GM23338 (cell line): ENCODE results near the gene TRAPPC12. TPM values are rescaled to one million over a fixed set of nuclear protein-coding genes. Genes with fewer than 3 reads are reported as not detected.

Source experiments
- ATAC-seq: fragments of 200-7000 bp; cut with Tn5 transposase; 3 replicates; pipeline ENCODE4 v1.9.1; 2020
- DNase-seq: peaks from one replicate; pipeline ENCODE4 v3.0.0-alpha.2; 2015; ENCODE audit warnings: low spot score
- H2AFZ ChIP-seq: fragments of 200-600 bp; sonication (generic); 2 replicates; pipeline ENCODE4 v1.8.0; 2016; ENCODE audit warnings: antibody characterized with exemption, mild to moderate bottlenecking, moderate library complexity
- H3F3A ChIP-seq: fragments of 200-600 bp; sonication (generic); replicated peaks from 2 replicates; pipeline ENCODE4 v1.8.0; 2017; ENCODE audit warnings: antibody characterized with exemption, mixed run types, low read depth
- H3K27ac ChIP-seq: fragments of 200-600 bp; sonication (generic); 2 replicates; pipeline ENCODE4 v1.6.1; 2016; ENCODE audit warnings: low read depth
- H3K27me3 ChIP-seq: fragments of 200-600 bp; sonication (generic); 2 replicates; pipeline ENCODE4 v1.8.0; 2016; ENCODE audit warnings: mild to moderate bottlenecking, mixed run types, moderate library complexity; ENCODE audit not compliant: insufficient read depth
- H3K36me3 ChIP-seq: fragments of 200-600 bp; sonication (generic); 2 replicates; pipeline ENCODE4 v1.8.0; 2016; ENCODE audit warnings: mild to moderate bottlenecking; ENCODE audit not compliant: insufficient read depth
- H3K4me1 ChIP-seq: fragments of 200-600 bp; sonication (generic); 2 replicates; pipeline ENCODE4 v1.8.0; 2016; ENCODE audit warnings: mild to moderate bottlenecking, moderate library complexity; ENCODE audit not compliant: insufficient read depth
- H3K4me2 ChIP-seq: fragments of 200-600 bp; sonication (generic); 2 replicates; pipeline ENCODE4 v1.7.1; 2017; ENCODE audit warnings: mixed run types
- H3K4me3 ChIP-seq: fragments of 200-600 bp; sonication (generic); 2 replicates; pipeline ENCODE4 v1.6.1; 2016; ENCODE audit warnings: mixed run types
- H3K79me2 ChIP-seq: fragments of 200-600 bp; sonication (generic); replicated peaks from 2 replicates; pipeline ENCODE4 v1.8.0; 2017; ENCODE audit warnings: mild to moderate bottlenecking; ENCODE audit not compliant: insufficient read depth
- H3K9me2 ChIP-seq: fragments of 200-600 bp; sonication (generic); 2 replicates; pipeline ENCODE4 v1.8.0; 2017; ENCODE audit not compliant: insufficient read depth
- H4K20me1 ChIP-seq: fragments of 200-600 bp; sonication (generic); replicated peaks from 2 replicates; pipeline ENCODE4 v1.8.0; 2017; ENCODE audit warnings: mild to moderate bottlenecking; ENCODE audit not compliant: insufficient read depth
- H3K27ac Mint-ChIP-seq: 2 replicates; pipeline ENCODE4 v1.8.0; 2020; ENCODE audit warnings: inconsistent platforms, mild to moderate bottlenecking, moderate library complexity, mixed read lengths
- H3K27me3 Mint-ChIP-seq: 3 replicates; pipeline ENCODE4 v1.8.0; 2022; ENCODE audit warnings: low read depth, mild to moderate bottlenecking, moderate library complexity, mixed read lengths, inconsistent platforms; ENCODE audit not compliant: insufficient read depth, poor library complexity
- H3K36me3 Mint-ChIP-seq: 3 replicates; pipeline ENCODE4 v1.8.0; 2021; ENCODE audit warnings: low read depth, mild to moderate bottlenecking, inconsistent platforms, moderate library complexity, mixed read lengths
- H3K4me1 Mint-ChIP-seq: 3 replicates; pipeline ENCODE4 v1.8.0; 2020; ENCODE audit warnings: mild to moderate bottlenecking, inconsistent platforms, mixed read lengths
- H3K4me3 Mint-ChIP-seq: 3 replicates; pipeline ENCODE4 v1.8.0; 2021; ENCODE audit warnings: moderate library complexity, mild to moderate bottlenecking, inconsistent platforms, mixed read lengths
- H3K9me3 Mint-ChIP-seq: 3 replicates; pipeline ENCODE4 v1.8.0; 2020; ENCODE audit warnings: moderate library complexity, mild to moderate bottlenecking, inconsistent platforms, mixed read lengths
- CREB1 ChIP-seq: fragments of 250-450 bp; sonication (Bioruptor Pico); IDR thresholded peaks from 2 replicates; pipeline ENCODE4 v1.5.0; 2020; ENCODE audit warnings: low read depth, mild to moderate bottlenecking, moderate library complexity
- CTCF ChIP-seq, 2 experiments: fragments of 200-600 bp in 1 of 2; sonication (generic) in 1 of 2; conservative IDR thresholded peaks; 2 replicates each; pipeline versions ENCODE4 v1.5.1 to v1.6.1; 2016 to 2017; ENCODE audit warnings: antibody characterized with exemption in 2 of 2, low read depth in 2 of 2, mild to moderate bottlenecking in 2 of 2, moderate library complexity in 1 of 2
- ETS1 ChIP-seq: IDR thresholded peaks from 2 replicates; pipeline ENCODE4 v1.6.1; 2016; ENCODE audit warnings: antibody characterized with exemption
- EZH2 ChIP-seq: fragments of 200-600 bp; sonication (generic); IDR thresholded peaks from one replicate; pipeline ENCODE4 v1.8.0; 2017; ENCODE audit warnings: antibody characterized with exemption, mild to moderate bottlenecking, low read depth; ENCODE audit not compliant: unreplicated experiment
- EZH2phosphoT487 ChIP-seq: fragments of 200-600 bp; sonication (generic); IDR thresholded peaks from one replicate; pipeline ENCODE4 v1.8.1; 2018; ENCODE audit warnings: antibody characterized with exemption; ENCODE audit not compliant: unreplicated experiment
- NANOG ChIP-seq: IDR thresholded peaks from 2 replicates; pipeline ENCODE4 v1.6.1; 2016; ENCODE audit warnings: antibody characterized with exemption, borderline replicate concordance
- POLR2AphosphoS5 ChIP-seq: IDR thresholded peaks from 2 replicates; pipeline ENCODE4 v1.6.1; 2016; ENCODE audit warnings: antibody characterized with exemption, low read depth
- REST ChIP-seq: IDR thresholded peaks from one replicate; pipeline ENCODE4 v1.6.1; 2018; ENCODE audit warnings: antibody characterized with exemption; ENCODE audit not compliant: unreplicated experiment
- STAT1 ChIP-seq: IDR thresholded peaks from one replicate; pipeline ENCODE4 v1.6.1; 2016; ENCODE audit warnings: antibody characterized with exemption; ENCODE audit not compliant: unreplicated experiment
- ZNF114 ChIP-seq: fragments of 250-450 bp; sonication (Bioruptor Pico); IDR thresholded peaks from 2 replicates; pipeline ENCODE4 v1.5.0; 2020; ENCODE audit warnings: mild to moderate bottlenecking, moderate library complexity
- ZNF462 ChIP-seq: fragments of 250-450 bp; sonication (Bioruptor Pico); IDR thresholded peaks from 2 replicates; pipeline ENCODE4 v1.5.0; 2020; ENCODE audit warnings: mild to moderate bottlenecking, moderate library complexity
- polyA plus RNA-seq: library from polyadenylated mRNA; unstranded; fragments of >200 nt; fragmentation: Nextera tagmentation; extraction: Ambion mirVana; gene quantifications from 2 replicates; pipeline ENCODE4 v1.2.1, GENCODE V29; 2016
- total RNA-seq: library from RNA; depleted of rRNA; stranded (reverse); fragments of >200 nt; shearing (Covaris generic); gene quantifications from 2 replicates; pipeline ENCODE4 v1.2.3, GENCODE V29; 2014

The TRAPPC12 gene
- total and polyA plus RNA-seq, 2 experiments from 2014 or later: 48.9 to 57.7 TPM

GRCh38 chr2:3445891-3446290 lies 66.4 kb downstream of the TRAPPC12 start (continued):
- TF ChIP-seq CTCF (conservative IDR thresholded peaks at IDR 0.05; ENCODE audit: low read depth in 2 of 2): no peak
- TF ChIP-seq ZNF114: no peak
- TF ChIP-seq EZH2: no peak
- no peak for TF ChIP-seq EZH2phosphoT487
- TF ChIP-seq CREB1 (CRISPR knock-in tag): no peak
- TF ChIP-seq REST: no peak
- TF ChIP-seq POLR2AphosphoS5: no peak
- no peak for TF ChIP-seq NANOG

- H3K4me1 ChIP-seq: no peaks in the 10 kb centered on the region
- no peaks in the 10 kb centered on the region for H3K27me3 Mint-ChIP-seq
- no peak overlapping the region for H2AFZ ChIP-seq
- H3K36me3 ChIP-seq: 0 out of 2 replicates have a peak, but pooled peaks cover 5% of the 10 kb centered on the region
- no peak overlapping the region for H3K4me3 Mint-ChIP-seq
- H3K4me3 ChIP-seq: no peak overlapping the region
- H3K9me2 ChIP-seq: no peaks in the 10 kb centered on the region
- no peak overlapping the region for H3K27ac Mint-ChIP-seq
- H3K4me1 Mint-ChIP-seq: peaks cover 5% of the 10 kb centered on the region; the same call in 1 of the 3 replicates
- peaks cover 42% of the 10 kb centered on the region for H3K36me3 Mint-ChIP-seq
- ATAC-seq (no peak), DNase-seq (no peak)
- no peaks in the 10 kb centered on the region for H3K79me2 ChIP-seq
- no peak overlapping the region for H3K27ac ChIP-seq
- no peaks in the 10 kb centered on the region; the same call in 2 of the 3 replicates for H3K9me3 Mint-ChIP-seq
- H3F3A ChIP-seq: no peaks in the 10 kb centered on the region
- H3K4me2 ChIP-seq: no peak overlapping the region
- H3K27me3 ChIP-seq: no peaks in the 10 kb centered on the region
- H4K20me1 ChIP-seq: peaks cover 3% of the 10 kb centered on the region
- TF ChIP-seq EZH2phosphoT487 (no peak), STAT1 (no peak), ZNF462 (CRISPR knock-in tag) (no peak), EZH2 (no peak), ETS1 (no peak), CTCF (conservative IDR thresholded peaks at IDR 0.05; ENCODE audit: low read depth in 2 of 2) (no peak)
These were observed 66.9 kb downstream of the TRAPPC12 start for GRCh38 chr2:3446381-3446780.
